Measurements from ENCODE around the gene MOK.
A peak's percentile ranks its signal among the peaks of the same experiment; 100 is the strongest.

MOK gene

DNA sequence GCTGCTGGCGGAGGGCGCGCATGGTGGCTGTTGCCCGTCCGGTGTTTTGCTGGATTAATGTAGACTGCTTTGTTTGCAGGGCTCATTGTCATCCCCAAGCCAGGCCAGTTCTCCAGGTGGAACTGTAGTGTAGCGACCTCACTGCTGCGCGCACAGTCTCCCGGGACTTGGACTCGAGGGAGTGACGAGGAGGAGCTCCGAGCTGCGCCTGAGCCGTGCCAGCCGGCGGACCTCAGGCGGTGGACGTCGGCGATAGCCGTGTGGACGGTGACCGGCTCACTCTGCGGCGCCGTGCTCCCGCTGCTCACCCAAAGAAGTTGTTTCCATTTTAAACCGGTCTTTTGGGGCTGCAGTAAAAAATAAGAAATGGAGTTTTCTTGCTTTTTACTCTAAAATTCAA, 82.2 kb downstream of the MOK start:
- H3K4me1 ChIP-seq (ENCODE audit: control insufficient read depth, insufficient read depth, low read length, poor library complexity, severe bottlenecking): peaks cover 5% of the 10 kb centered on the region
- H3K27ac ChIP-seq (ENCODE audit: low read depth, low read length, severe bottlenecking): no peak overlapping the region
- no peak overlapping the region for H3K4me3 ChIP-seq (ENCODE audit: extremely low read depth, insufficient read depth, low read length, poor library complexity, severe bottlenecking)
- H3K9me3 ChIP-seq (ENCODE audit: control insufficient read depth, low read length): no peaks in the 10 kb centered on the region
- 96 to 98% methylated on average over 18 to 27 of the region's 28 CpGs for WGBS, 2 experiments (ENCODE audit: insufficient coverage in 2 of 2)
- peaks cover 19% of the 10 kb centered on the region for H3K36me3 ChIP-seq (ENCODE audit: control insufficient read depth, insufficient read depth, low read length)

DNA sequence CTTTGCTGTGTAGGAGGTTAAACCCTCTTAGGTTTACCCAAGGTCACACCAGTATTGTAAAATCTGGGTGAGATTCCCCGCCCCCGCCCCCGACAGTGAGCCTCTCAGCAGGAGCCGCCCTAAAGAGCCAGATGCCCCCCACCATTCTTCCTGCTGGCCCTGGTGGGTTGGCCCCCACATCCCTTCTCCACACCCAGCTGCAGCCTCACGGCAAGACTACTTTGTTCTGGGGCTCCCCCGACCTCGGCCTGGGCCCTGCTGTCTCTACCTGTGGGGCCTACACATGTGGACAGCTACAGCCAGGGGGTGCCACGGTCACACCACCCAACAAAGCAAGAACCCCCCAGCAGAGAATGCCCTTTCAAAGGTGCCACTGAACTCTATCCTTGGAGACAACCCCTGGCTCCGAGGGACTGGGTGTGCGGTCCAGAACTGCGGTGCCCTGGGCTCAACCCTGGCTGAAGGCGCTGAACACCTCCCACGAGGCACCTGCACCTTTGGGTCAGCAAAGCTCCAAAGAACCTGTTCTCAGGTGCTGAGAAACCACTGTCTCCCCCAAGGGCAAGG, 82.9 kb downstream of the MOK start:
- no peak overlapping the region for H3K27ac ChIP-seq (ENCODE audit: low read depth, low read length, severe bottlenecking)
- peaks cover 21% of the 10 kb centered on the region for H3K36me3 ChIP-seq (ENCODE audit: control insufficient read depth, insufficient read depth, low read length)
- no peak overlapping the region for H3K4me3 ChIP-seq (ENCODE audit: extremely low read depth, insufficient read depth, low read length, poor library complexity, severe bottlenecking)
- 89 to 97% methylated on average over 7 to 11 of the region's 13 CpGs for WGBS, 2 experiments (ENCODE audit: insufficient coverage in 2 of 2)
- H3K4me1 ChIP-seq (ENCODE audit: control insufficient read depth, insufficient read depth, low read length, poor library complexity, severe bottlenecking): peaks cover 5% of the 10 kb centered on the region
- no peaks in the 10 kb centered on the region for H3K9me3 ChIP-seq (ENCODE audit: control insufficient read depth, low read length)

DNA sequence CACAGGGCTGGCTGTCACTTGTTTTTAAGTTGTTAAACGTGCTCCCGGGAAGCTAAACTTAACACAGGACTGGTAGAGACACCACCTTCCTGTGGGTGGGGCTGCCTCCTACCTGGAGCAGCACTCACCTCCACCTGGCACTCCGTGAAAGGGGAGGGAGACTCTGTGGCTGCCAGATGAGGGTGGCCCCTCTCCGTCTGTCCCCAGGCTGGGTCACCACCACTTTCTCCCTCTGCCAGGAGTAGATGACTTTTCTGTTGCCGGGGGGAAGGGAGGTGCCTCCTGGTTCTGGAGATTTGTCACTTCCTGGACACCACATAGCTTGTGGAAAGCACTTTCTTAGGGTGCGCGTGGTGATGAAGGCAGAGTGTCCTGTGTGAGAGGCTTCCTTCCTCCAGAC, 83.9 kb downstream of the MOK start:
- peaks cover 23% of the 10 kb centered on the region for H3K36me3 ChIP-seq (ENCODE audit: control insufficient read depth, insufficient read depth, low read length)
- peak overlapping the region; percentile 6 for H3K27ac ChIP-seq (ENCODE audit: low read depth, low read length, severe bottlenecking)
- no peaks in the 10 kb centered on the region for H3K9me3 ChIP-seq (ENCODE audit: control insufficient read depth, low read length)
- H3K4me3 ChIP-seq (ENCODE audit: extremely low read depth, insufficient read depth, low read length, poor library complexity, severe bottlenecking): no peak overlapping the region
- WGBS, 2 experiments (ENCODE audit: insufficient coverage in 2 of 2): 58 to 75% methylated on average over 4 of the region's 7 CpGs
- H3K4me1 ChIP-seq (ENCODE audit: control insufficient read depth, insufficient read depth, low read length, poor library complexity, severe bottlenecking): peaks cover 5% of the 10 kb centered on the region

DNA sequence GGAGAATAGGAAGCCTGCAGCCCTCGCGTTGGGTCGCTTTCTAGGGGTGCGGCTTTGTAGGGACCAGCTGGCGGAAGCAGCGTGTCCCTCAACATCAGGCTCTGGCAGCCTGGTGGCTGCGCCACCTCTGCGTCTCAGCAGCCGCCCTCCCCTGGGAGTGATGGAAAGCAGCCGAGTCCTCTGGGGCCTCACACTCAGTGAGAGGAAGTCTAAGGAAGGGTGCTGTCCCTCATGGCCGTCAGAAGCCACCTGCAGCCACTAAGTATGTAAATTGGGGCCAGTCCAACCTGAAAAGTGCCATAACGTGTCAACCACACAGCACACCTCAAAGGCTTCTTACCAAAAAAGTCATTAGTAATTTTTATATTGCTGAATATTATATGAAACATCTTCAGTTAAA, 84.9 kb downstream of the MOK start:
- Histone ChIP-seq H3K4me3 (ENCODE audit: extremely low read depth, insufficient read depth, low read length, poor library complexity, severe bottlenecking) (no peak overlapping the region), H3K36me3 (ENCODE audit: control insufficient read depth, insufficient read depth, low read length) (peaks cover 23% of the 10 kb centered on the region), H3K9me3 (ENCODE audit: control insufficient read depth, low read length) (no peaks in the 10 kb centered on the region), H3K4me1 (ENCODE audit: control insufficient read depth, insufficient read depth, low read length, poor library complexity, severe bottlenecking) (peaks cover 5% of the 10 kb centered on the region), H3K27ac (ENCODE audit: low read depth, low read length, severe bottlenecking) (no peak overlapping the region)
- WGBS, 2 experiments (ENCODE audit: insufficient coverage in 2 of 2): 96 to 98% methylated on average over 9 to 10 of the region's 12 CpGs

DNA sequence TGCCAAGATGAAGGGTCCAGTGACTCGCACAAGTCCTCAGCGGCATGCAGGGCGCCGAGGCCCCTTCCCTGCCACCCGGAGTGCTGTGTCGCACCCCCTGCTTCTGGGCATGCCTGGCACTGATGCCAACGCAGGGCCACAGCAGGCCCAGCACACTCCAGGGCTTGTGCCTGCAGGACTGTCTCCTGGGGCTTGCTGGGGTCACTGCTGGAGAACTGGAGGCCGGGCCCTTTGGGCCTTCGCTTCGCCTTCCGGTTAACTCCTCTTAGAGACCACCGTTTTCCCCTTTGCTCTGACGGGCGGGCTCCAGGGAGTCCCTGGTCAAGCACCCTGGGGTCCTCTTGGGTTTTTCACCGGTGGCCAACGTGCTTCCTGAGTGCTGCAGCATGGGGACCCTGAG, 85.6 kb downstream of the MOK start:
- Histone ChIP-seq H3K36me3 (ENCODE audit: control insufficient read depth, insufficient read depth, low read length) (peaks cover 23% of the 10 kb centered on the region), H3K4me3 (ENCODE audit: extremely low read depth, insufficient read depth, low read length, poor library complexity, severe bottlenecking) (no peak overlapping the region), H3K27ac (ENCODE audit: low read depth, low read length, severe bottlenecking) (no peak overlapping the region), H3K9me3 (ENCODE audit: control insufficient read depth, low read length) (no peaks in the 10 kb centered on the region), H3K4me1 (ENCODE audit: control insufficient read depth, insufficient read depth, low read length, poor library complexity, severe bottlenecking) (peaks cover 5% of the 10 kb centered on the region)
- 95 to 98% methylated on average over 15 to 16 of the region's 16 CpGs for WGBS, 2 experiments (ENCODE audit: insufficient coverage in 2 of 2)

DNA sequence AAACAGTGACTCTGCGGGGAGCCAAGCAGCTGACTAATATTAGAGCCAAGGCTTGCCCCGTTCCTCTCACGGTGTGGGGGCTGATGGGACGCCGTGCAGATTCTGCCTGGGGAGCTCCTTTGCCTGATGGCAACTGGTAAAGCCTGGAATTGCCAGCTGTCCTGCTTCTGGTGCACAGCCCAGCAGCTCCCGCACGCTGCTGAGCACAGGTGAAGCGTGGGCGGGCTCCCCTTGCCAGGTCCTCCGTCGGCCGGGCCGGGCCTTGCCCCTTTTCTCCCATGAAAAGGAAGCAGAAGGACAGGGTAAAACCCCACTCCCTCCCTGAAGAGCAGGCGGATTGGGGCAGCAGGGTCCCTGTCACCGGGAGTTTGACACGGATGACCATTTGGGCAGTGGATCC, 86.3 kb downstream of the MOK start:
- Histone ChIP-seq H3K27ac (ENCODE audit: low read depth, low read length, severe bottlenecking) (no peak overlapping the region), H3K36me3 (ENCODE audit: control insufficient read depth, insufficient read depth, low read length) (peaks cover 20% of the 10 kb centered on the region), H3K4me3 (ENCODE audit: extremely low read depth, insufficient read depth, low read length, poor library complexity, severe bottlenecking) (no peak overlapping the region), H3K4me1 (ENCODE audit: control insufficient read depth, insufficient read depth, low read length, poor library complexity, severe bottlenecking) (peaks cover 5% of the 10 kb centered on the region), H3K9me3 (ENCODE audit: control insufficient read depth, low read length) (no peaks in the 10 kb centered on the region)
- 98% methylated on average over 7 to 16 of the region's 16 CpGs for WGBS, 2 experiments (ENCODE audit: insufficient coverage in 2 of 2)

DNA sequence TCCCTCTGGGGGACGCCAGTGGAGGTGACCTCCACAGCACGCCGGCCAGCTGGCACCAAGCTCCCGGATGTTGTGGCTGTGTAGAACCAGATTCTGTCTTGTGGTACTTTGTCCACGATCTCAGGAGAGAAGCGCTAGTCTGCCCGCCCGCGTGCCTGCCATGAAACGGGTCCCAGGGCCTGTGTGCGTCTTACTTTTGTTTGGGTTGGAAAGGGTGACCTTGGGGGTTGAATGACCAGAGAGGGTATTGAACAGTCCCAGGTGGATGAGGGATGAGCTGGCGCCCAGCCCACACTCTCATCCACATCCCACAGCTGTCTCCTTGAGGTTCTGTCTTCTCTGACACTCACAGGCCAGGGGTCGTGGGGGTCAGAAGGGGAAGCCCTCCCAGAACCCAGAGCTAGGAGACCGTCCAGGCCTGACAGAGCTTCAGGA, 87.0 kb downstream of the MOK start:
- WGBS, 2 experiments (ENCODE audit: insufficient coverage in 2 of 2): 93 to 96% methylated on average over 13 of the region's 14 CpGs
- H3K27ac ChIP-seq (ENCODE audit: low read depth, low read length, severe bottlenecking): no peak overlapping the region

DNA sequence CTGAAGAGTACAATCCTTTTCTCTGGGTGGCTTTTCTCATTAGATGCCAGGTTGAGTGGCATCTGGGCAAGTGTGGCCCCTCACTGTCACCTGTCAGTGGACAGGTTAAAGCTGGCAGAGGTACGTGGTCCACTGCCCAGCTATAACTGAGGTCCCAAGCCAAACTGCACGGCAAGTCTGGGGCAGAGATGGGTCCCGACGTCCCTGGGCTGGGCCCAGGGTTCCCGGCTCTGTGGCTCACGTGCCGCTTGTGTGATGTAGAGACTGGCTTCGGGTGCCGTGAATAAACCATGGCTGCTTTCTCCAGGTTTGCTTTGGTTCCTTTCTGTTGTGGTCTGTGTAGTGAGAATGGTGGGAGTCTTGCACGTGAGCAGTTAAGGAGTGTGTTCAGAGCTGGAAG, 87.6 kb downstream of the MOK start:
- H3K36me3 ChIP-seq (ENCODE audit: control insufficient read depth, insufficient read depth, low read length): peaks cover 18% of the 10 kb centered on the region
- peaks cover 5% of the 10 kb centered on the region for H3K4me1 ChIP-seq (ENCODE audit: control insufficient read depth, insufficient read depth, low read length, poor library complexity, severe bottlenecking)
- no peak overlapping the region for H3K4me3 ChIP-seq (ENCODE audit: extremely low read depth, insufficient read depth, low read length, poor library complexity, severe bottlenecking)
- H3K9me3 ChIP-seq (ENCODE audit: control insufficient read depth, low read length): no peaks in the 10 kb centered on the region
- H3K27ac ChIP-seq (ENCODE audit: low read depth, low read length, severe bottlenecking): no peak overlapping the region
- WGBS, 2 experiments (ENCODE audit: insufficient coverage in 2 of 2): 95 to 97% methylated on average over 10 of the region's 10 CpGs

More for the DNA sequence above, 87.0 kb downstream of the MOK start:
- H3K4me1 ChIP-seq (ENCODE audit: control insufficient read depth, insufficient read depth, low read length, poor library complexity, severe bottlenecking): peaks cover 5% of the 10 kb centered on the region
- peaks cover 19% of the 10 kb centered on the region for H3K36me3 ChIP-seq (ENCODE audit: control insufficient read depth, insufficient read depth, low read length)
- H3K9me3 ChIP-seq (ENCODE audit: control insufficient read depth, low read length): no peaks in the 10 kb centered on the region
- no peak overlapping the region for H3K4me3 ChIP-seq (ENCODE audit: extremely low read depth, insufficient read depth, low read length, poor library complexity, severe bottlenecking)

DNA sequence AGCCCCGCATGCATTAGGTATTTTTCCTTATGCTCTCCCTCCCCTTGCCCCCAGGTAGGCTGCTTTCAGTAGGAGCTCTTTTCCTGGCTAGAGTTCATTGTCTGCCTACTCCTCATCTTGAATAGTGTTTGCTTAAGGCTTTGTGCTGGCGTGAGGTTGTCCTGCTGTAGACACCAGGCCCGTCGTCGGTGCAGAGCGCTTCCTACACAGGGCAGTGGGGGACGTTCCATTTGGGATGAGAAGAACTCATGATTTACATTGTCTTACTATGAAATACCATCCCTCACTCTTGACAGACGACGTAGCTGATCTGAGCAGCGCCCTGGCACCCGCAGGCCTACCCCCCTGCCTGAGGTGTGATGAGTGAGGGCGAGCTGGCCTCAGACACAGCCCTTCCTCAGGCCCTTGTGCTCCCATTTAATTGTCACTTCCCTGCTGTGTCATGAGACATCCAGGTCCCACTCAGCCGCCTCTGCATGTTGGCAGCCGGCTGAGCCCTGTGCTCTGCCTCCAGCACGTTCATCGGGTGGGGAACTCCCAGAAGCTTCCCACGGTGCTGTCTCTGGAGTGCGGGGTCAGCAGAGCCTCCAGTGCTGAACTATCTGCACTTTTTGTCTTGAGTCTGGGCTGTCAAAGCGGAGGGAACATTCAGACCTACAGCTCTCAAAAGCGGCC, 89.3 kb downstream of the MOK start:
- Histone ChIP-seq H3K4me3 (ENCODE audit: extremely low read depth, insufficient read depth, low read length, poor library complexity, severe bottlenecking) (no peak overlapping the region), H3K4me1 (ENCODE audit: control insufficient read depth, insufficient read depth, low read length, poor library complexity, severe bottlenecking) (peaks cover under 1% of the 10 kb centered on the region), H3K27ac (ENCODE audit: low read depth, low read length, severe bottlenecking) (peak overlapping the region; percentile 23), H3K36me3 (ENCODE audit: control insufficient read depth, insufficient read depth, low read length) (peaks cover 24% of the 10 kb centered on the region), H3K9me3 (ENCODE audit: control insufficient read depth, low read length) (no peaks in the 10 kb centered on the region)
- WGBS, 2 experiments (ENCODE audit: insufficient coverage in 2 of 2): 87 to 96% methylated on average over 10 to 17 of the region's 20 CpGs

DNA sequence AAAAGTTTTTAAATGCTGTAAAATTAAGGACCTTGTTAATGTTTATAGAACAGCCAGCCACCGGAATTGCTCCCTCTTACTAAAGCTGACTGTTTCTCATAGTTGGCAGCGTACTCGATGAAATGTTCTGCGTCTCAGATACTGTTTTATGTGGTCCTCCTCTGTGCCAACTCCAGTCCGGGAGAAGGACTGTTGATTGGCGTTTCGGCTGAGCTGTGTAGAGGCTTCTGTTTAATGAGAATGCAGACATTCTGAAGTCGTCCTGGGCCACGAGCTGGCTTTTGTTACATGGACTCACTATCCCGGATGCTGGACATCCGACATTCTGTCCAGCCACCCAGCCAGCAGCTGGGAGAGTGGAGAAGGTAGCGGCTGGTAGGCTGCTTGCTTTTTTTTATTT, 89.9 kb downstream of the MOK start:
- WGBS, 2 experiments (ENCODE audit: insufficient coverage in 2 of 2): 90 to 92% methylated on average over 11 to 12 of the region's 12 CpGs
- no peaks in the 10 kb centered on the region for H3K9me3 ChIP-seq (ENCODE audit: control insufficient read depth, low read length)
- H3K27ac ChIP-seq (ENCODE audit: low read depth, low read length, severe bottlenecking): no peak overlapping the region
- no peaks in the 10 kb centered on the region for H3K4me1 ChIP-seq (ENCODE audit: control insufficient read depth, insufficient read depth, low read length, poor library complexity, severe bottlenecking)
- H3K36me3 ChIP-seq (ENCODE audit: control insufficient read depth, insufficient read depth, low read length): peaks cover 29% of the 10 kb centered on the region
- no peak overlapping the region for H3K4me3 ChIP-seq (ENCODE audit: extremely low read depth, insufficient read depth, low read length, poor library complexity, severe bottlenecking)

DNA sequence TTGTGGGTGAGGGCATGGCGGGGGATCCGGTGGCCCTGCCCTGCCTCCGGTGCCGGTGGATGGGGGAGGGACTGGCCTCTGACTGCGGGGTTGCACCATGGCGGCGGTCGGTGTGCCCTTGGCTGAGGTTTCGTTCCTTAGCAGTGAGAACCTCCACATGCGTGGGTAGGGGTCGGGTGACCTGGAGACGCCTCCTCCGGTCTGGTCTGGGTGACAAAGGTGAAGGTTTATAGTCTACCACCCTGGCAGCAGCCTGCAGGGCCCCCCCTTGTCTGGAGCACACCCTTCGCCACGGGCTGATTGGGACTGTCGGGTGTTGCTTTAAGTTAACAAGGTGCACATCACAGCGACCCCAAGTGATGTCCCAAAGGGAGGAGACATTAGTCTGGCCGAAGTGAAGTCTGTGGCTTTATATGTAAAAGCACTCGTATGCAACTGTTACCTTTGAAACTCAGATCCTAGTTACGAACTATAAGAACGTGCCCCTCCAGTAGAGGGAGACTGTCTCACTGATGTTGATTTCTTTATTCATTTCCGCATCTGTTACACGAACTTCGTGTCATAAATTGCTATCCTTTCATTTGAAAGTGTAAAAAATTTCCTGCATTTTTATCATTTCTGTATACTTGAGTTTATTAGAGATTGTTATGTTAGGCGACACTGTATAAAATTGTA, 90.8 kb downstream of the MOK start:
- Histone ChIP-seq H3K4me1 (ENCODE audit: control insufficient read depth, insufficient read depth, low read length, poor library complexity, severe bottlenecking) (no peaks in the 10 kb centered on the region), H3K9me3 (ENCODE audit: control insufficient read depth, low read length) (no peaks in the 10 kb centered on the region), H3K4me3 (ENCODE audit: extremely low read depth, insufficient read depth, low read length, poor library complexity, severe bottlenecking) (no peak overlapping the region), H3K27ac (ENCODE audit: low read depth, low read length, severe bottlenecking) (no peak overlapping the region), H3K36me3 (ENCODE audit: control insufficient read depth, insufficient read depth, low read length) (peaks cover 36% of the 10 kb centered on the region)
- WGBS, 2 experiments (ENCODE audit: insufficient coverage in 2 of 2): 91 to 95% methylated on average over 16 to 23 of the region's 25 CpGs

Data from mesodermal cell (in vitro differentiated cells).